H9 (cell line): ENCODE data around the gene RAB5IF. TPM values are rescaled to one million over a fixed set of nuclear protein-coding genes. Genes with fewer than 3 reads are reported as not detected.

Experiments used
- DNase-seq: peaks from one replicate; pipeline ENCODE4 v3.0.0-alpha.2; 2017
- H2AFZ ChIP-seq: one replicate; pipeline ENCODE4 v1.6.1; 2013; ENCODE audit warnings: mild to moderate bottlenecking, low read length, control low read depth, moderate library complexity
- H2AK5ac ChIP-seq: 2 replicates; pipeline ENCODE4 v1.6.1; 2013; ENCODE audit warnings: low read length, control low read depth, mixed read lengths; ENCODE audit not compliant: insufficient read length
- H2BK120ac ChIP-seq: one replicate; pipeline ENCODE4 v1.6.1; 2013; ENCODE audit warnings: low read depth, mild to moderate bottlenecking, low read length, control low read depth, inconsistent platforms; ENCODE audit not compliant: poor library complexity, severe bottlenecking
- H2BK12ac ChIP-seq: 2 replicates; pipeline ENCODE4 v1.6.1; 2013; ENCODE audit warnings: low read length, control low read depth, mixed read lengths, low read depth; ENCODE audit not compliant: insufficient read length
- H2BK15ac ChIP-seq: 2 replicates; pipeline ENCODE4 v1.6.1; 2013; ENCODE audit warnings: low read depth, low read length, control low read depth
- H2BK20ac ChIP-seq: one replicate; pipeline ENCODE4 v1.6.1; 2013; ENCODE audit warnings: low read depth, mild to moderate bottlenecking, low read length, control low read depth, inconsistent platforms; ENCODE audit not compliant: poor library complexity, severe bottlenecking
- H2BK5ac ChIP-seq: 2 replicates; pipeline ENCODE4 v1.6.1; 2013; ENCODE audit warnings: low read length, control low read depth, mixed read lengths; ENCODE audit not compliant: insufficient read length
- H3K14ac ChIP-seq: 2 replicates; pipeline ENCODE4 v1.6.1; 2013; ENCODE audit warnings: low read length, control low read depth; ENCODE audit not compliant: insufficient read depth
- H3K18ac ChIP-seq: 2 replicates; pipeline ENCODE4 v1.6.1; 2013; ENCODE audit warnings: low read depth, mild to moderate bottlenecking, mixed read lengths, low read length, control low read depth; ENCODE audit not compliant: insufficient read length
- H3K23ac ChIP-seq: 2 replicates; pipeline ENCODE4 v1.6.1; 2013; ENCODE audit warnings: low read length, control low read depth, mixed read lengths, low read depth; ENCODE audit not compliant: insufficient read length
- H3K23me2 ChIP-seq: 2 replicates; pipeline ENCODE4 v1.6.1; 2013; ENCODE audit warnings: low read depth, mild to moderate bottlenecking, mixed read lengths, low read length, control low read depth; ENCODE audit not compliant: insufficient read length, poor library complexity, severe bottlenecking
- H3K27ac ChIP-seq: 2 replicates; pipeline ENCODE4 v1.5.1; 2013; ENCODE audit warnings: low read length, control low read depth, mixed read lengths, low read depth; ENCODE audit not compliant: insufficient read length
- H3K27me3 ChIP-seq: 2 replicates; pipeline ENCODE4 v1.6.1; 2013; ENCODE audit warnings: low read length, control low read depth, inconsistent platforms; ENCODE audit not compliant: insufficient read depth
- H3K4ac ChIP-seq: 2 replicates; pipeline ENCODE4 v1.6.1; 2013; ENCODE audit warnings: low read depth, mild to moderate bottlenecking, control low read depth, inconsistent platforms, low read length, moderate library complexity
- H3K4me1 ChIP-seq: 2 replicates; pipeline ENCODE4 v1.6.1; 2013; ENCODE audit warnings: low read length, control low read depth, inconsistent platforms; ENCODE audit not compliant: insufficient read depth
- H3K4me2 ChIP-seq: 2 replicates; pipeline ENCODE4 v1.6.1; 2013; ENCODE audit warnings: low read length, control low read depth, mixed read lengths; ENCODE audit not compliant: insufficient read length, insufficient read depth
- H3K56ac ChIP-seq: 2 replicates; pipeline ENCODE4 v1.6.1; 2013; ENCODE audit warnings: low read depth, mild to moderate bottlenecking, mixed read lengths, low read length, control low read depth; ENCODE audit not compliant: insufficient read length
- H3K79me1 ChIP-seq: 2 replicates; pipeline ENCODE4 v1.6.1; 2013; ENCODE audit warnings: low read depth, mild to moderate bottlenecking, moderate library complexity, low read length, control low read depth, inconsistent platforms; ENCODE audit not compliant: insufficient read depth, poor library complexity, severe bottlenecking
- H3K79me2 ChIP-seq: 2 replicates; pipeline ENCODE4 v1.6.1; 2013; ENCODE audit warnings: low read length, control low read depth, inconsistent platforms; ENCODE audit not compliant: insufficient read depth
- H3K9ac ChIP-seq: 2 replicates; pipeline ENCODE4 v1.6.1; 2013; ENCODE audit warnings: low read length, control low read depth, mixed read lengths; ENCODE audit not compliant: insufficient read length; ENCODE audit errors: extremely low read depth
- H3K9me3 ChIP-seq: one replicate; pipeline ENCODE4 v1.6.1; 2013; ENCODE audit warnings: low read depth, low read length, inconsistent platforms; ENCODE audit not compliant: control insufficient read depth
- H3T11ph ChIP-seq: one replicate; pipeline ENCODE4 v1.6.1; 2013; ENCODE audit warnings: mild to moderate bottlenecking, low read length, control low read depth, inconsistent platforms
- H4K20me1 ChIP-seq: one replicate; pipeline ENCODE4 v1.6.1; 2013; ENCODE audit not compliant: control insufficient read depth, insufficient read length, insufficient read depth
- H4K5ac ChIP-seq: 2 replicates; pipeline ENCODE4 v1.6.1; 2013; ENCODE audit warnings: low read depth, mild to moderate bottlenecking, mixed read lengths, low read length, control low read depth; ENCODE audit not compliant: insufficient read length
- H4K8ac ChIP-seq: replicated peaks from 2 replicates; pipeline ENCODE4 v1.6.1; 2013; ENCODE audit warnings: low read length, control low read depth, mixed read lengths, low read depth; ENCODE audit not compliant: insufficient read length
- H4K91ac ChIP-seq: 2 replicates; pipeline ENCODE4 v1.6.1; 2013; ENCODE audit warnings: low read depth, mild to moderate bottlenecking, moderate library complexity, mixed read lengths, low read length, control low read depth; ENCODE audit not compliant: insufficient read length
- H3K27ac Mint-ChIP-seq, 3 experiments: 2 replicates in 2 of 3; 3 replicates in 1 of 3; pipeline ENCODE4 v1.8.0; 2020 to 2021; ENCODE audit warnings: mixed read lengths in 3 of 3, mild to moderate bottlenecking in 1 of 3, moderate library complexity in 1 of 3
- H3K27me3 Mint-ChIP-seq: 2 replicates; pipeline ENCODE4 v1.8.0; 2021; ENCODE audit warnings: low read depth, mild to moderate bottlenecking, moderate library complexity, mixed read lengths
- H3K36me3 Mint-ChIP-seq, 3 experiments: 2 replicates in 2 of 3; 3 replicates in 1 of 3; pipeline ENCODE4 v1.8.0; 2020 to 2021; ENCODE audit warnings: low read depth in 3 of 3, mixed read lengths in 3 of 3; ENCODE audit not compliant: insufficient read depth in 1 of 3
- H3K4me1 Mint-ChIP-seq, 2 experiments: 2 replicates each; pipeline ENCODE4 v1.8.0; 2020; ENCODE audit warnings: mixed read lengths in 2 of 2
- H3K4me3 Mint-ChIP-seq, 2 experiments: 2 replicates in 1 of 2; 3 replicates in 1 of 2; pipeline ENCODE4 v1.8.0; 2020 to 2021; ENCODE audit warnings: mild to moderate bottlenecking in 2 of 2, mixed read lengths in 2 of 2, moderate library complexity in 1 of 2
- H3K9me3 Mint-ChIP-seq, 2 experiments: 2 replicates in 1 of 2; 3 replicates in 1 of 2; pipeline ENCODE4 v1.8.0; 2020; ENCODE audit warnings: mild to moderate bottlenecking in 2 of 2, mixed read lengths in 2 of 2, moderate library complexity in 1 of 2
- CTCF ChIP-seq: fragments of 200-600 bp; sonication (generic); conservative IDR thresholded peaks from 3 replicates; pipeline ENCODE4 v1.8.0; 2021; ENCODE audit warnings: antibody characterized with exemption, mild to moderate bottlenecking
- WGBS: extraction: QIAGEN DNeasy Blood & Tissue Kit; methylation state at CpG from one replicate; pipeline ENCODE4 v1.1.7; 2013; ENCODE audit warnings: missing lambda C conversion rate, low lambda C conversion rate, mixed read lengths; ENCODE audit not compliant: insufficient read length; ENCODE audit errors: extremely low coverage; 5-methylcytosine and 5-hydroxymethylcytosine counted together
- total RNA-seq: library from RNA; stranded (reverse); gene quantifications from 2 replicates; pipeline ENCODE4 v1.2.1, GENCODE V29; 2021

Gene RAB5IF
- total RNA-seq, 1 experiment from 2014 or later: 96.5 TPM

GRCh38 chr20:36647196-36648121, 41.9 kb downstream of the RAB5IF start:
- Histone ChIP-seq H2AK5ac (no peak overlapping the region), H2BK120ac (no peak overlapping the region), H2BK20ac (no peak overlapping the region), H2BK12ac (no peak overlapping the region), H3K9me3 (no peaks in the 10 kb centered on the region), H3K4me1 (peaks cover 8% of the 10 kb centered on the region; the same call in 1 of the 2 replicates), H3K14ac (no peak overlapping the region), H3K27ac (no peak overlapping the region), H2AFZ (no peak overlapping the region), H3K79me2 (no peaks in the 10 kb centered on the region), H3T11ph (no peak overlapping the region), H2BK15ac (no peak overlapping the region), H3K9ac (no peak overlapping the region), H3K56ac (no peak overlapping the region), H4K91ac (no peak overlapping the region), H3K4ac (no peak overlapping the region), H3K27me3 (no peaks in the 10 kb centered on the region), H4K8ac (no peak overlapping the region), H3K23me2 (no peaks in the 10 kb centered on the region), H3K79me1 (no peaks in the 10 kb centered on the region), H2BK5ac (no peak overlapping the region), H3K4me2 (no peak overlapping the region), H3K23ac (no peak overlapping the region), H3K18ac (peak overlapping the region; percentile 49), H4K5ac (no peak overlapping the region), H4K20me1 (no peaks in the 10 kb centered on the region)
- Mint-ChIP-seq H3K9me3 (no peaks in the 10 kb centered on the region), H3K4me3 (no peak overlapping the region), H3K4me1 (peaks cover 29 to 30% of the 10 kb centered on the region in 2 experiments), H3K36me3 (no peaks in the 10 kb centered on the region), H3K27me3 (no peaks in the 10 kb centered on the region; the same call in 1 of the 2 replicates), H3K27ac (peak overlapping the region; percentile 37 to 78 (median 76); a peak in 5 of 7 replicates)
- TF ChIP-seq CTCF: no peak
- WGBS: no CpG with 5 or more reads among the region's 8 CpGs
- no peak for DNase-seq
